HepG2 (cell line): Measurements from ENCODE around the gene RNPEPL1. TPM values are rescaled to one million over a fixed set of nuclear protein-coding genes. Genes with fewer than 3 reads are reported as not detected.

Experiments used
- ATF1 ChIP-seq: IDR thresholded peaks from 2 replicates; pipeline ENCODE4 v1.6.1; 2016; ENCODE audit warnings: mild to moderate bottlenecking, control low read depth
- CBX2 ChIP-seq, 2 experiments: fragments of 200-600 bp in 1 of 2; sonication (generic); formaldehyde crosslinking in 1 of 2; IDR thresholded peaks; 2 replicates each; pipeline versions ENCODE4 v1.7.0 to v1.8.1; 2018 to 2022; ENCODE audit warnings: low read depth in 2 of 2, low read length in 1 of 2, mild to moderate bottlenecking in 1 of 2, missing genetic modification reagents in 1 of 2
- CHD2 ChIP-seq: IDR thresholded peaks from 2 replicates; pipeline ENCODE4 v1.6.1; 2011; ENCODE audit warnings: low read depth, low read length, improper control_type of control experiment
- DPF2 ChIP-seq: sonication (generic); formaldehyde crosslinking; IDR thresholded peaks from 2 replicates; pipeline ENCODE4 v1.4.0; 2020; ENCODE audit warnings: mild to moderate bottlenecking, low read depth, missing genetic modification reagents, borderline replicate concordance
- DZIP1 ChIP-seq: sonication (generic); formaldehyde crosslinking; IDR thresholded peaks from 2 replicates; pipeline ENCODE4 v1.5.0; 2020; ENCODE audit warnings: mild to moderate bottlenecking, missing genetic modification reagents
- ELF1 ChIP-seq: sonication (generic); formaldehyde crosslinking; IDR thresholded peaks from 2 replicates; pipeline ENCODE4 v1.4.0; 2020; ENCODE audit warnings: missing genetic modification reagents
- EP300 ChIP-seq, 3 experiments: sonication (generic) in 1 of 3; formaldehyde crosslinking in 1 of 3; IDR thresholded peaks; 2 replicates each; pipeline versions ENCODE4 v1.5.1 to v1.6.1; 2011 to 2020; ENCODE audit warnings: low read depth in 2 of 3, low read length in 2 of 3, borderline replicate concordance in 1 of 3, improper control_type of control experiment in 1 of 3, mild to moderate bottlenecking in 1 of 3, missing genetic modification reagents in 1 of 3, moderate library complexity in 1 of 3
- FOXA1 ChIP-seq, 2 experiments: fragments of 450-650 bp in 1 of 2; sonication (generic) in 1 of 2; formaldehyde crosslinking in 1 of 2; IDR thresholded peaks; 2 replicates each; pipeline versions ENCODE4 v1.4.0 to v1.6.1; 2016 to 2020; ENCODE audit warnings: missing genetic modification reagents in 1 of 2
- FOXK2 ChIP-seq: fragments of 450-650 bp; IDR thresholded peaks from 2 replicates; pipeline ENCODE4 v1.6.1; 2016
- GABPB1 ChIP-seq: IDR thresholded peaks from 2 replicates; pipeline ENCODE4 v1.6.1; 2016; ENCODE audit warnings: mild to moderate bottlenecking, missing genetic modification reagents, moderate library complexity, missing compliant biosample characterization
- HNRNPUL1 ChIP-seq: fragments of 200-400 bp; formaldehyde crosslinking; IDR thresholded peaks from 2 replicates; pipeline ENCODE4 v1.6.1; 2017; ENCODE audit warnings: low read depth, mild to moderate bottlenecking, low read length, moderate library complexity
- MTERF4 ChIP-seq: sonication (generic); formaldehyde crosslinking; IDR thresholded peaks from 2 replicates; pipeline ENCODE4 v1.8.0; 2023; ENCODE audit warnings: mild to moderate bottlenecking, missing genetic modification reagents
- NCOR1 ChIP-seq: fragments of 200-600 bp; sonication (generic); IDR thresholded peaks from 2 replicates; pipeline ENCODE4 v1.7.0; 2017; ENCODE audit warnings: antibody characterized with exemption, low read length, borderline replicate concordance
- PRDM10 ChIP-seq: sonication (generic); formaldehyde crosslinking; IDR thresholded peaks from 2 replicates; pipeline ENCODE4 v1.4.0; 2020; ENCODE audit warnings: low read depth, missing genetic modification reagents
- RAD21 ChIP-seq: fragments of 450-650 bp; formaldehyde crosslinking; IDR thresholded peaks from 2 replicates; pipeline ENCODE4 v1.5.0; 2020; ENCODE audit warnings: mild to moderate bottlenecking
- SP1 ChIP-seq, 2 experiments: fragments of 450-650 bp in 1 of 2; sonication (generic) in 1 of 2; formaldehyde crosslinking in 1 of 2; IDR thresholded peaks; 2 replicates each; pipeline versions ENCODE4 v1.4.0 to v1.6.1; 2016 to 2020; ENCODE audit warnings: missing genetic modification reagents in 1 of 2
- U2AF2 ChIP-seq: fragments of 200-400 bp; formaldehyde crosslinking; IDR thresholded peaks from 2 replicates; pipeline ENCODE4 v1.6.1; 2017; ENCODE audit warnings: low read depth, mild to moderate bottlenecking, low read length
- ZNF431 ChIP-seq: sonication (generic); formaldehyde crosslinking; IDR thresholded peaks from 2 replicates; pipeline ENCODE4 v1.9.0; 2022; ENCODE audit warnings: missing genetic modification reagents, low read depth, mild to moderate bottlenecking, borderline replicate concordance
- ZNF567 ChIP-seq: sonication (generic); formaldehyde crosslinking; IDR thresholded peaks from 2 replicates; pipeline ENCODE4 v1.8.1; 2023; ENCODE audit warnings: mild to moderate bottlenecking, missing genetic modification reagents, borderline replicate concordance
- polyA plus RNA-seq, 8 experiments: library from polyadenylated mRNA; depleted of rRNA in 3 of 8; stranded (reverse) in 7 of 8; unstranded in 1 of 8; fragments of >200 nt; fragmentation: Illumina TruSeq in 4 of 8; extraction: Trizol in 4 of 8; gene quantifications; 2 replicates each; pipeline versions ENCODE4 v1.2.1 to v1.2.3, GENCODE V29; 2011 to 2016; ENCODE audit warnings: low read depth in 4 of 8, missing spikeins in 1 of 8, mixed read lengths in 1 of 8; ENCODE audit not compliant: insufficient read depth in 1 of 8
- total RNA-seq, 5 experiments: library from RNA; depleted of rRNA; stranded (reverse); fragments of >200 nt; fragmentation: Illumina TruSeq; extraction: Trizol; gene quantifications; 2 replicates each; pipeline ENCODE4 v1.2.3, GENCODE V29; 2016; ENCODE audit warnings: low read depth in 1 of 5

RNPEPL1 gene
- total and polyA plus RNA-seq, 2 of the 13 experiments (the other 11 are each of a cell fraction or from before 2014, with no cell fraction given) = 13.0 to 18.0 TPM

GRCh38 chr2:240560084-240560479 is 8.2 kb upstream of the RNPEPL1 start, which contains the start of gene DUSP28 (continued):
- no peak for TF ChIP-seq U2AF2
- no peak for TF ChIP-seq CHD2
- TF ChIP-seq ZNF431 (CRISPR knock-in tag) = no peak; the same call in 1 of the 2 replicates
- TF ChIP-seq CBX2 (IDR thresholded peaks at IDR 0.05; ENCODE audit: low read depth, low read length) = no peak
- TF ChIP-seq CBX2 (CRISPR knock-in tag; IDR thresholded peaks at IDR 0.05; ENCODE audit: low read depth) = no peak
- TF ChIP-seq DZIP1 (CRISPR knock-in tag) = no peak; the same call in 1 of the 2 replicates
- no peak for TF ChIP-seq HNRNPUL1
- TF ChIP-seq SP1 (IDR thresholded peaks at IDR 0.05) = 0 out of 2 replicates have a peak, but pooled peaks have one; percentile 28
- peak; percentile 99 for TF ChIP-seq SP1 (CRISPR knock-in tag; IDR thresholded peaks at IDR 0.05)
- no peak for TF ChIP-seq ATF1 (CRISPR knock-in tag)
- no peak for TF ChIP-seq PRDM10 (CRISPR knock-in tag)
- no peak for TF ChIP-seq NCOR1
- no peak; the same call in 1 of the 2 replicates for TF ChIP-seq ZNF567 (CRISPR knock-in tag)
- TF ChIP-seq MTERF4 (CRISPR knock-in tag) = no peak
- no peak for TF ChIP-seq EP300 (IDR thresholded peaks at IDR 0.05; ENCODE audit: low read depth in 2 of 2, low read length in 2 of 2)
- TF ChIP-seq EP300 (CRISPR knock-in tag; IDR thresholded peaks at IDR 0.05; ENCODE audit: borderline replicate concordance) = no peak; the same call in 1 of the 2 replicates
- TF ChIP-seq ELF1 (CRISPR knock-in tag) = peak; percentile 34
- TF ChIP-seq FOXA1 (IDR thresholded peaks at IDR 0.05) = no peak
- TF ChIP-seq FOXA1 (CRISPR knock-in tag; IDR thresholded peaks at IDR 0.05) = peak; percentile 30; the same call in 1 of the 2 replicates
- no peak for TF ChIP-seq DPF2 (CRISPR knock-in tag)
- no peak for TF ChIP-seq FOXK2
- peak; percentile 32; the same call in 1 of the 2 replicates for TF ChIP-seq RAD21 (CRISPR knock-in tag)
- peak; percentile 80 for TF ChIP-seq GABPB1 (CRISPR knock-in tag)
